TTC549 (cell line): ENCODE measurements around the gene PIK3R4.

Experiments used
- FAIRE-seq: peaks from 2 replicates; lab custom pipeline; 2012; peaks lifted over from hg19 to GRCh38; lab: Jason Lieb, UNC

Gene PIK3R4

GRCh38 chr3:130688697-130689470 is 57.7 kb downstream of the PIK3R4 start:
- no peak for FAIRE-seq

- no peak for FAIRE-seq
These were observed 58.5 kb downstream of the PIK3R4 start for GRCh38 chr3:130688015-130688688.

- FAIRE-seq = no peak
These were observed 59.3 kb downstream of the PIK3R4 start for GRCh38 chr3:130687327-130687726.

- no peak for FAIRE-seq
These were observed 59.8 kb downstream of the PIK3R4 start for GRCh38 chr3:130686833-130687232.

GRCh38 chr3:130682131-130682530 is 64.5 kb downstream of the PIK3R4 start:
- FAIRE-seq = no peak

GRCh38 chr3:130679218-130679617 is 67.4 kb downstream of the PIK3R4 start:
- FAIRE-seq = no peak

- FAIRE-seq = no peak
These were observed 69.3 kb downstream of the PIK3R4 start for GRCh38 chr3:130677343-130677742.

- FAIRE-seq = no peak
These were observed 74.9 kb downstream of the PIK3R4 start for GRCh38 chr3:130671545-130672312.

- no peak for FAIRE-seq
These were observed 76.9 kb downstream of the PIK3R4 start for GRCh38 chr3:130669740-130670139.

GRCh38 chr3:130663092-130663491 is 83.5 kb downstream of the PIK3R4 start:
- no peak for FAIRE-seq

- no peak for FAIRE-seq
These were observed 84.1 kb downstream of the PIK3R4 start for GRCh38 chr3:130662501-130662996.

GRCh38 chr3:130661140-130661891 is 85.3 kb downstream of the PIK3R4 start:
- FAIRE-seq = no peak

GRCh38 chr3:130659911-130660310 is 86.7 kb downstream of the PIK3R4 start:
- no peak for FAIRE-seq

- no peak for FAIRE-seq
These were observed 88.0 kb downstream of the PIK3R4 start for GRCh38 chr3:130658678-130659077.

GRCh38 chr3:130656627-130657026 is 90.0 kb downstream of the PIK3R4 start:
- FAIRE-seq = no peak

- no peak for FAIRE-seq
These were observed 91.7 kb downstream of the PIK3R4 start for GRCh38 chr3:130654921-130655320.

GRCh38 chr3:130654091-130654490 is 92.5 kb downstream of the PIK3R4 start:
- FAIRE-seq = no peak

GRCh38 chr3:130649061-130649654 is 97.5 kb downstream of the PIK3R4 start:
- FAIRE-seq = no peak

- no peak for FAIRE-seq
These were observed 98.3 kb downstream of the PIK3R4 start for GRCh38 chr3:130648293-130648692.

- FAIRE-seq = no peak
These were observed 101.4 kb downstream of the PIK3R4 start for GRCh38 chr3:130645261-130645660.

GRCh38 chr3:130644628-130645253 is 101.9 kb downstream of the PIK3R4 start:
- FAIRE-seq = no peak
